ENCODE data around the gene CTAGE1. TPM values are rescaled to one million over a fixed set of nuclear protein-coding genes. Genes with fewer than 3 reads are reported as not detected.

The CTAGE1 gene
- total and polyA plus RNA-seq, 2 donors (not counting 1 experiment from before 2014, with no cell fraction given): under 0.01 TPM; not detected in 1

- Histone ChIP-seq H3K9ac (ENCODE audit: insufficient read depth, low read length) (no peak overlapping the region), H3K4me1 (ENCODE audit: control insufficient read depth, extremely low read depth, insufficient read depth, low read length) (no peaks in the 10 kb centered on the region), H3K27ac (ENCODE audit: insufficient read depth, low read length) (no peak overlapping the region), H2AFZ (ENCODE audit: low read length) (no peak overlapping the region), H3K4me2 (ENCODE audit: extremely low read depth, insufficient read depth, low read length) (no peak overlapping the region), H4K20me1 (ENCODE audit: control insufficient read depth, extremely low read depth, insufficient read depth, low read length) (no peaks in the 10 kb centered on the region), H3K27me3 (ENCODE audit: control insufficient read depth, insufficient read depth, low read length) (no peaks in the 10 kb centered on the region), H3K36me3 (ENCODE audit: control insufficient read depth, insufficient read depth, low read length) (no peaks in the 10 kb centered on the region), H3K4me3 (replicated peaks in 1 of 4; ENCODE audit: control extremely low read depth in 1 of 4, insufficient read depth in 1 of 4, low read depth in 3 of 4, low read length in 4 of 4) (no peak overlapping the region), H3K79me2 (ENCODE audit: control insufficient read depth, insufficient read depth, low read length) (no peaks in the 10 kb centered on the region), H3K9me3 (ENCODE audit: control insufficient read depth, insufficient read depth, low read depth, low read length) (no peaks in the 10 kb centered on the region)
- TF ChIP-seq CTCF (conservative IDR thresholded peaks at IDR 0.05 in 1 of 2, IDR thresholded peaks at IDR 0.05 in 1 of 2; ENCODE audit: low read depth in 1 of 2, low read length in 2 of 2): no peak
- no peak for TF ChIP-seq EZH2 (IDR thresholded peaks at IDR 0.05; ENCODE audit: low read length, missing control alignments)
- no peak for DNase-seq (ENCODE audit: low read depth in 2 of 2)
These were observed 29.2 kb upstream of the CTAGE1 start for GRCh38 chr18:22446911-22447310.

- Histone ChIP-seq H3K79me2 (ENCODE audit: control insufficient read depth, insufficient read depth, low read length) (no peaks in the 10 kb centered on the region), H3K4me2 (ENCODE audit: extremely low read depth, insufficient read depth, low read length) (no peak overlapping the region), H3K27ac (ENCODE audit: insufficient read depth, low read length) (no peak overlapping the region), H3K9ac (ENCODE audit: insufficient read depth, low read length) (no peak overlapping the region), H4K20me1 (ENCODE audit: control insufficient read depth, extremely low read depth, insufficient read depth, low read length) (no peaks in the 10 kb centered on the region), H2AFZ (ENCODE audit: low read length) (no peak overlapping the region), H3K36me3 (ENCODE audit: control insufficient read depth, insufficient read depth, low read length) (no peaks in the 10 kb centered on the region), H3K27me3 (ENCODE audit: control insufficient read depth, insufficient read depth, low read length) (no peaks in the 10 kb centered on the region), H3K9me3 (ENCODE audit: control insufficient read depth, insufficient read depth, low read depth, low read length) (no peaks in the 10 kb centered on the region), H3K4me3 (replicated peaks in 1 of 4; ENCODE audit: control extremely low read depth in 1 of 4, insufficient read depth in 1 of 4, low read depth in 3 of 4, low read length in 4 of 4) (no peak overlapping the region), H3K4me1 (ENCODE audit: control insufficient read depth, extremely low read depth, insufficient read depth, low read length) (no peaks in the 10 kb centered on the region)
- TF ChIP-seq EZH2 (IDR thresholded peaks at IDR 0.05; ENCODE audit: low read length, missing control alignments): no peak
- TF ChIP-seq CTCF (conservative IDR thresholded peaks at IDR 0.05 in 1 of 2, IDR thresholded peaks at IDR 0.05 in 1 of 2; ENCODE audit: low read depth in 1 of 2, low read length in 2 of 2): no peak
- no peak for DNase-seq (ENCODE audit: low read depth in 2 of 2)
These were observed 28.6 kb upstream of the CTAGE1 start for GRCh38 chr18:22446325-22446724.

GRCh38 chr18:22441638-22442037, 23.9 kb upstream of the CTAGE1 start:
- Histone ChIP-seq H3K9ac (ENCODE audit: insufficient read depth, low read length) (no peak overlapping the region), H3K27ac (ENCODE audit: insufficient read depth, low read length) (no peak overlapping the region), H2AFZ (ENCODE audit: low read length) (no peak overlapping the region), H3K79me2 (ENCODE audit: control insufficient read depth, insufficient read depth, low read length) (no peaks in the 10 kb centered on the region), H3K9me3 (ENCODE audit: control insufficient read depth, insufficient read depth, low read depth, low read length) (no peaks in the 10 kb centered on the region), H3K36me3 (ENCODE audit: control insufficient read depth, insufficient read depth, low read length) (no peaks in the 10 kb centered on the region), H3K4me2 (ENCODE audit: extremely low read depth, insufficient read depth, low read length) (no peak overlapping the region), H3K4me1 (ENCODE audit: control insufficient read depth, extremely low read depth, insufficient read depth, low read length) (no peaks in the 10 kb centered on the region), H3K4me3 (replicated peaks in 1 of 4; ENCODE audit: control extremely low read depth in 1 of 4, insufficient read depth in 1 of 4, low read depth in 3 of 4, low read length in 4 of 4) (no peak overlapping the region), H4K20me1 (ENCODE audit: control insufficient read depth, extremely low read depth, insufficient read depth, low read length) (no peaks in the 10 kb centered on the region), H3K27me3 (ENCODE audit: control insufficient read depth, insufficient read depth, low read length) (no peaks in the 10 kb centered on the region)
- no peak for TF ChIP-seq EZH2 (IDR thresholded peaks at IDR 0.05; ENCODE audit: low read length, missing control alignments)
- TF ChIP-seq CTCF (conservative IDR thresholded peaks at IDR 0.05 in 1 of 2, IDR thresholded peaks at IDR 0.05 in 1 of 2; ENCODE audit: low read depth in 1 of 2, low read length in 2 of 2): no peak
- DNase-seq (ENCODE audit: low read depth in 2 of 2): no peak
